Stimulated activated CD8-positive, alpha-beta memory T cell treated with anti-CD3 and anti-CD28 coated beads, Interleukin-4, amount 100 ng/mL, for 48 hours (primary cell): Measurements from ENCODE around the gene RPTOR.

Experiments used
- DNase-seq: peaks from one replicate; pipeline ENCODE4 v3.0.0-alpha.2; 2020

Gene RPTOR

DNA sequence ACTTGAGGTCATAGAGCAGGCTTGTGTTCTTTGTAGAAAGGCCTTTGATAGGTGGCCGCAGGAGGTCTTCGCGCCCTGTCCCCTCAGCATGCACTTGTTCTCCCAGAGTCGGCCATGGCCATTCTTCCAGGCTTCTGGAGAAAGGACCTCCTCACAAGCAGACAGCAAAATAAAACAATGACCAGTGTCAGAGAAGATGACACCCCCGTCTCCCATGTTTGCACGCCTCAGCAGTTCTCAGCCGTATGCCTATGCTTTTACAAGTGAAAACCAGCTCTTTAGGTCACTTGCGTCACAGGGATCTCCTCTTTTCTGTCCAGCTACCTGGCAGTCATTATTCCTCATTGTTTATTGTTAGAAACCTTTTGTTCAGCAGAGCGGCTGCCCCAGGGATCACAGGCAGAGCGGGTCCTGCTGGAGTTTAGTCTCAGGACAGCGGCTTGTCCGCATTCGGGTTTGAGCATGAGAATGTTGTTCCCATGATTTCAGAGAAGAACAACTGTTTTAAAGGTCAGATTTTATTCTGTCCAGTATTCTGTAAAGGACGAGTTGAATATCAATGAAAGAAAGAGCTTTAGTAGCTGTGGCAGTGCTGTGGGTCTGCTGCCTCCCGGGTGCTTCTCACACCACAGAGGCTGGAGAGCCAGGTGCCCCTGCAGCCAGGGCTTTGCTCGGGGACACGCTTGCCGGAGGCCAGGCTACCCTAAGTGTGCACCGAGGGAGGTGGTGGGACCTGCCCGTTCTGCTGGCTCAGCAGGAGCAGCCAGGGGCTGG, 123.9 kb downstream of the RPTOR start:
- DNase-seq, result no peak

DNA sequence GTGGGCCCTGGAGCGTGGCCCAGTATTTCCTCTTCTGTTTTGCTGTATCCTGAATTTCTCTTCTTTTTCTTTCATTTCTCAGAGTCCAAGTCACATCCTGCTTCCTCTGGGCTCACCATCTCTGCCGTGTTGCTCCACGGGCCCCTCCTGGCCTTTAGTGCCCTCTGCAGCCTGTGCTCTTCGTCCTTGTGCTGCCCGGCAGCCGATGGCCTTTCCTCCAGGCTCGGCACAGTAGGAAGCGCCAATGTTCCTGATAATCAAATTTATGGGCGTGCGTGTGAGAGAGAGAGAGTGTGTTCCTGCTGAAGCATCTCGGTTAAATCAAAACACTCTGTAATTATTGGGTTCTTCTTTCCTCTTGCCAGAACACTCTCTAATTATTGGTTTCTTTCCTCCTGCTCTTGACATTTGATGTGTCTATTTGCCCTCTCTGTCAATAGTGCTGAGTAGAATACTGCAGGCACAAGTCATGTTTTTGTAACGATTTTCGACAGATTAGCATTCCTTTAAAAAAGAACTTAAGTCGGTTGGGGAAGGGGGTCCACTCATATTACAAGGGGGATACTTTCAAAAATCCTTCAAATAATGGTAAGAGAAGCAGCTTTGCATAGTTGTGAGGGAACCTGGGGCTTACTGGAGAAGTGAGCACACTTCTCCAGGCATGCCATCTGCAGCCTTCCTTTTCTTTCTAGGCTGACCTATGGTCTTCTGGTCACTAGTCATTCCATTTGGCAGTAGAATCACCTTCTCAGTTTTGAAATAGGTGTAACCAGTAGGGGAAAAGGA, 126.6 kb downstream of the RPTOR start:
- no peak for DNase-seq

DNA sequence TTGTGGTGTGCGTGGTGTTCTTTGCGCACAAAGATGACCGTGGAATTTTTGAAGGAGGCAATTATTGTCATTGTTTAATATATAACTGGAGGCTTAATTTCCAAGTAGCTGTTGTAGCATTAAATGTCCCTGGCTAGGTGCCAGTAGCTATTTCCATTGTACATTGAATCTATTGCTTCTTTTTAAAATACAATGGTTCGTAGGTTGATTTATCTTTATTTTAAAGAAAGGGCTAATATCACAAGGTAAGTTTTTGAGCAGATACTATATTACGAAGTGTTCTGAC, 127.1 kb downstream of the RPTOR start:
- no peak for DNase-seq

DNA sequence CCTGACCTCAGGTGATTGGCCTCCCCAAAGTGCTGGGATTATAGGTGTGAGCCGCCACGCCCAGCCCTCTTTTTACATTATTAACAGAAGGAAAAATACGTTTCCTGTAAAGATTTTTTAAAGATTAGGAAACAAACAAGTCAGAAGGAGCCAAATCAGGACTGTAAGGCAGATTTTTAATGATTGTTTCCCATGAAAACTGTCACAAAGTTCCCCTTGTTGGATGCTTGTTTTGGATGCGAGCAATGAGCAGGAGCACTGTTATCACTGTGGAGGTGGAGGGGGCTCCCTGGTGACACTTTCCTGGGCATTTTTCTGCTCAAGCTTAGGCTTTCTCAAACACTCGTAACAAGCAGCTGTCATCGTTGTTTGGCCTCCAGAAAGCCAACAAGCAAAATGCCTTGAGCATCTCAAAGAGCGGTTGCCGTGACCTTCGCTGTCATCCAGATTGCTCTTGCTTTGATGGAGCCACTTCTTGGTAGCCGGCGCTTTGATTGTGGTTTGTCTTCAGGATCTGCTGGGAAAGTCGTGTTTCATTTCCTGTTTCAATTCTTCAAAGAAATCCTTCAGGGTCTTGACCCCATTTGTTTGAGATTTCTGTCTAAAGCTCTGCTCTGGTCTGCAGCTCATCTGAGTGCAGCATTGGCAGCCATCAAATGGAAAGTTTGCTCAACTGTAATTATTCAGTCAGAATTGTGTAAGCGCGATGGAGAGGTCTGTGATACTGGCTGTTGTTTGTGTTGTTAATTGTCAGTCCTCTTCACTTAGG, 128.7 kb downstream of the RPTOR start:
- DNase-seq, result no peak

DNA sequence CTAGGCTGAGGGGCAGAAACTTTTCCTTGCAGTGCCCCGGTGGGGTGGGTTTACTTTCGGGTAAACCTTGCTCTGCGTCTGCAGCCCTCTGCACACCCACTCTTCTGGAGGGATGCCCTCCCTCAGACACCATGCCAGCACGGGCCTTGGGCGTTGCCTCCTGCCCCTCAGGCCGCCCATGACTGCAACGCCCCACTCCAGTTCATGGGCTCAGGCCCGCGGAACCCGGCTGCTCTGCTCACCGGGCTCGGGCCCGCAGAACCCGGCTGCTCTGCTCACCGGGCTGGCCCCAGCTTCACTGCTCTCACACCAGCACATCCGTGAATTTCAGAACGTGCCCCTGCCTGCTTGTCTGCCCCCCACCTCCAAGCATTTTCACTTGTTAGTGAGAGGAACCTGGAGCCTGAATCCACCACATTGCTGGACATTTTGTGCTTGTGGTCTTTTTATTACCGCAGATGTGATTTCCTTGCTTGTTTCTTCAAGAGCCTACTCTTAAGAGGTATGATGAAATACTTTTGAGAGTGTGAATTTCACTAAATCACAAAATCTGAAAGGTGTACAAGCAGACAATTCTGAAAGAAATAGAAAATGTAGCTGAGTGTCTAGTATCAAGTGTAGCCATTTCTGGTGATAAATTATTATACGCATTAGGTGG, 130.9 kb downstream of the RPTOR start:
- no peak for DNase-seq

DNA sequence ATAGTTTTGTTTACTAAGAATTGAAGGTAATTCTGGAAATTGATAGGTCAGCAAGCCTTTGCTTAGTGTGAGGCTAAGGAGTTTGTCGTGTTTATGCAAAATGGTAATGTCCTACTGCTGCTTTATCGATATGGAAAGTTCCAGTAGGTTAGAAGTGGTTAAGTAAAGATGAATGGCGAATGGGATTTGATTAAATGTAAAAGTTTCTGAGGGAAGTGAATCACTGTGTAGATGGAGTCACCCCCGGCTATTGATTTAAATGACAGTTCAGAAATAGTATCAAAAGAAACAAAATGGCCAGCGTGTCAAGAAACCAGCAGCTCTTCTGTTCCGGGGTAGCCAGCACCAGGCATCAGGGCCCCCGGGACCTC, 131.4 kb downstream of the RPTOR start:
- no peak for DNase-seq

DNA sequence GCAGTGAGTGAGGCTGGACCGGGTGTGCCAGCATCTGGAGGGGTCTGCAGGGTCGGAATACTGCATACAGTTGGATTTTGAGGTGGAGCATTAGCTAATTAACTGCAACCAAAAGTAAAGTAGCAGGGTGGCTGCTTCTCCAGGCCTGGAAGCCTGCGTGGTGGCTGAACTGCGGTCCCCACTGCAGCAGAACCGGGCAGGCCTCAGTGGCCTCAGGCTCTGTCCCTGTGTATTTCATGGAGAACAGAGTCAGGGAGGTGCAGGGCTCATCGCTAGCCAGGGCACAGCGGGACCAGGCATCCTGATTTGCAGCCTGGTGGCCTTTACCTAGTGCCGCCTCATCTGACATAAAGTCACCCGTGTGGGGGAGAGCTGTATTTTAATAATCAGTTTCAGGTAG, 131.9 kb downstream of the RPTOR start:
- DNase-seq, result no peak

DNA sequence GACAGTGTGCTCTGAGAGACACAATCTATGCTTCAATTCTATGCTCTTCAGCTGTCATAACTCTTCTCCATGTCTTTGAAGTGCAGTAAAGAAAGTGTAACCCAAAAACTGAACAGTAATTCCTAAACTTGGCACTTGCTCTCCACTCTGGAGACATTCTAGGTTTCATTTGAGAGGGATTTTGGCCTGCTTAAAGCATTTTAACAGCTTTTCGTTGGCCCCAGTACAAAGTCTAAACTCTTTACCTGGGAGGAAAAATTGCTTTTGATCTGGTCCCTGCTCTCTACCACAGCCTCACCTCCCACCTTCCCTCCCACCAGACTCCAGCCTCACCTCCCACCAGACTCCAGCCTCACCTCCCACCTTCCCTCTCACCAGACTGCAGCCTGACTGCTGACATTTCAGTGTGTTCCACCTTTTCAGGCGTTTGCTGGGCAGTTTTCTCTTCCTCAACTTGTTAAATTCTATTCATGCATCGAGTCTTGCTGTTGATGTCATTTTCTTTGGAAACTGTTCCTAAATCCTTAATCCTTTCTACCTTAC, 132.6 kb downstream of the RPTOR start:
- no peak for DNase-seq

DNA sequence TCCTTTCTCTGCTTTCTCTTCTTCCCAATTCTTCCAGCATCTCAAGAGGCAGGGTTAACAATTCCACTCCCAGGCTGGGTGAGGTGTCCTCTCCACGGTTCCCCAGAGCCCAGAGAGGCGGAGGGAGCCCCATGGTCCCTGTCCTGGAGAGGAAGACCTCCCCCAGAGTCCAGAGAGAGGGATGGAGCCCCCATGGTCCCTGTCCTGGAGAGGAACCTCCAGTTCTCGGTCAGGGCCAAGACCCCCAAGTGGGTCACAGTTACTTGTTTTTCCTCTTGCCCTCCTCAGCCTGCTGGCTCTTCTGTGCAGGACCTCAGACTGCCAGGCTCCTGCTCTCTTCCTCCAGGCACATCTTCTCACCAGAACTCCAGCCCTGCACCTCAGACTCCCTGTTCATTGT, 135.2 kb downstream of the RPTOR start:
- no peak for DNase-seq

DNA sequence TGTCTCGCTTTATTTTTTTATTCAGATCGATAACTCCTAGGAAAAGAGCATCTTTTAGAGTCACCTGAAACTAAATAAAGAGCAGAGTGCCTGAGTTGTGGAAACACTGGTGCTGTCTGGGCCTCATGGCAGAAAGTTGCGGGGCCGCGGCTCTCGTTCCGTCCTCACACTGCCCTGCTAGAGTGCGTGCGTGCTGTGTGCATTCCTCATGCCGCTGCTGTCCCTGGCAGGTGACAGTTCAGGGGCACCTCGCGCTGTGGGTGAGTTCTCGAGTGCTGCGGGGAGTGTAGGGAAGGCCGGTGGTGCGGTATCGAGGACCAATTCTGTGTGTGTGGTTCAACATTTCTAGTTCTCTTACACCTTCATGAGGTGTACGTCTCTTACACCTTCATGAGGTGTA, 136.6 kb downstream of the RPTOR start:
- DNase-seq, result no peak

DNA sequence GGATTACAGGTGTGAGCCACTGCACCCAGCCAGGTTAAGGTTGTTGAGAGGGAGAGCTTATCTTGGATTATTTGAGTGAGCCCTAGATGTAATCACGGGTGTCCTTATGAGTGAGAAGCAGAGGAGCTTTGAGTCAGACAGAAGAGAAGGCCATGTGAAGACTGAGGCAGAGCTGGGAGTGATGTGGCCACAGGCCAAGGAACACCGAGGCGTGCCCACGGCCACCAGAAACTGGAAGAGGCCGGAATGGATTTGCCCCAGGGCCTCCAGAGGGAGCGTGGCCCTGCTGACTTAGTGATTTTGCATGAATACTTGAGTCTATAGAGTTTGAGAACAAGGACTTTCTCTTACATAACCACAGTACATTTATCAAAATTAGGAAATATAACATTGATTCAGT, 137.7 kb downstream of the RPTOR start:
- DNase-seq, result no peak

DNA sequence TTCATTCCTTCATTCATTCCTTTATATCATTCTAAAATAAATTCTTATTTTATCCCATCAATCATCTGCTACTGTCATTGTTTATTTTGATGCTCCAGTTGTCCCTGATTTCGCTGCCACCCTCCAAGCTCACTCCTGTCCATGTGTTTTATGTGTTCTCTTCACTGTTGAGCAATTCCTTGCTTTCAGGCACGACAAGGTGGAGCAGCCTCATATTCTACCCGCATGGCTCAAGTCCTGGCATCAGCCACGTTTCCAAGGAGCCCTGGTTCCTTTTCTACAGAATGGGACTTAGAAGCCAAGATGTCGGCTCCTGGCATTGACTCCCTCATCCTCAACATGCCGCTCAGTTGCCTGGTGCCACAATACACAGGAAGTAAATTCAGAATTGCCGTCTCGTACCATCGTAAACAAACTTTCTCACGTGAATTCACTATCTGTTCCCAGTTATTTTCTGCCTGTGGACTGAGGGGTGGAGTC, 139.0 kb downstream of the RPTOR start:
- DNase-seq, result no peak

DNA sequence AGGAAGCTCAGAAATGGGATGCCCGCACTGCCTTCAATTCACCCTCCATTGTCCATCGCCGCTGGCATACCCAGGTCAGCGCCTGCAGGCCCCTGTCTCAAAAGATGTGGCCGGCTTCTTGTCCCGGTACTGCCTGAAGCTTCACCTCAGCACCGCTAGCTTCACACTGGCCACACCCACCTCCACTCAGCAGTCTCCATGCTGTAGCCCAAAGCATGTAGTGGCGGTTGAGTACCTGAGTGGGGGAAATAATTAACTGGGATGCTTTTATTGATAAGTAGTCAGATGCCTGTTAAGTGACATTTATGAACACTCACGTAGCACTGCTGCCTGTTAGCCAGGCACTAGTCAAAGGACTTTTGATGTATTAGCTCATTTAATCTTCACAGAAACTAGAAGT, 143.2 kb downstream of the RPTOR start:
- no peak for DNase-seq

DNA sequence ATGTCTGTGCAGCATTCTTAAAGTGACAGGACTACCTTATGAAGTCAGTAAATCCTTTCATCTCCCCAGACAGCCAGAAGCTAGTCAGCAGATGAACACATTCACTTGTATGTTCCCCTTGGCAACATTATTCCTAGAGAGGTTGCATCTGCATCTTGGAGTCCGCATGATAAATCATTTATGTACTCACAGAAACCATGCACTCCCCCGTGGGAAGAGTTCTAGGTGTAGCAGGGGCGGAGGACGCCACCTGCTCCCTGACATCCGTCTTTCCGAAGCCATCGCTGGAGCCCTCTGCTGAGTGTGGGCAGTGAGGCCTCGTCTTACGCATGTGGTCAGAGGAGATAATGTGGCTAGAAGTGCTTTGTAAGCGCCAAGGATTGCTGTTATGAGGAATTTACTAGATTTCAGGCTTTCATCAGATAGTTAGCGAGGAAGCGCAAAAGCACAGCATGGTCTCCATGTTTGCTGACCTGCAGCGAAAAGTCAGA, 144.5 kb downstream of the RPTOR start:
- DNase-seq, result no peak

DNA sequence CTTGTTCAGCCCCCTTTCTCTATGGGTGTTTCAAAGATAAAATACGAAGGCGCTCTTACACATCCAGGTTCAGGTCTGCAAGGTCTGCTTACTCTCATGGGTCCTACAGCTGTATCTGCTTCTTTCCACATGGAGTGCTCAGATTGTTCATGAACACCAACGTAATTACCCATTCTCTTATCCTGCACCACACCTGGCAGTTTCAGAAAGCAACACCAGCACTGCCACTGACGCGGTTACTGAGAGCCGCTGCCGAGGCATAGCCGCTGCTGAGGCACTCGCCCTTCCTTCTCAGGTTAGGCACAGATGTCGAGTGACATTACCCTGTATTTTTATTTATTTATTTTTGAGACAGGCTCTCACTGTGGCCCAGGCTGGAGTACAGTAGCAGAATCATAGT, 147.1 kb downstream of the RPTOR start:
- DNase-seq, result no peak

DNA sequence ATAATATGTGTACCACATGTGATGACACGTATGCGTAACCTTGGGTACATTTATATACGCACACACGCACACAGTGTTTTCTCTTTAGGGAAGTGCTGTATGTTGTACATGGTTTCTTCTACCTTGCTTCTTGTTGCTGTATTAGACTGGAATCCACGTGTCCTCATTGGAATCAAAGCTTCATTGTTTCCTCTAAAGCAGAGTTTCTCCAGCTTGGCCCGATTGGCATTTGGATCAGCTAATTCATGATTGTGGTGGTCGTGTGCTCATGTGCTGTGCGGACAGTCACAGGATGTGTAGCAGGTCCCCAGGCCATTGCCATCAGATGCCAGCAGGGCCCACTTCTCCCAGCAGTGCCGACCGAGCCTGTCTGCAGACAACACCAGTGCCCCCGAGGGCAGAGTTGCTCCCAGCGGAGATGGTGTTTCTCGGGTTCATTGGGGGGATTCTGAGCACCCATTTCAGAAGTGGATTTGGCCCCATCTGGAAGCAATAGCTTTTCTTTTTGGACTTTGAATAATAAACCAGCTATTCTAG, 148.4 kb downstream of the RPTOR start:
- DNase-seq, result no peak

DNA sequence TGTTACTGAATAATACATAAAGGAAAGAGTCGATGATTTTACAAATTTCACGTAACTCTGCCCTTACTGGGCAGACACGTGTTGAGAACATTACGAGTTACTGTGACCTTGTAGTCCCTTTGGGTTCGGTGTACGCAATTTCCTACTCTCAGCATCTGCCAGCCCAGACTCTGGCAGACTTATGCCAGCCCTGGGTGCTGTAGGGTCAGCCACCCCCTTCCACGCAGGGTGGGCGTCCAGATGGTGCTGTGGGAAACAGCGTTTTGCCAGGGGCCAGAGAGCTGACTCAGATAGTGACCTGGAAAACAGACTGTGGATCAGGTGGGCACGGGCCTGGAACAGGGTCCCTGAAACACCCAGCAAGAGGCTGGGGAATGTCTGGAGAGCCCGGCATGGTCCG, 148.9 kb downstream of the RPTOR start:
- no peak for DNase-seq

DNA sequence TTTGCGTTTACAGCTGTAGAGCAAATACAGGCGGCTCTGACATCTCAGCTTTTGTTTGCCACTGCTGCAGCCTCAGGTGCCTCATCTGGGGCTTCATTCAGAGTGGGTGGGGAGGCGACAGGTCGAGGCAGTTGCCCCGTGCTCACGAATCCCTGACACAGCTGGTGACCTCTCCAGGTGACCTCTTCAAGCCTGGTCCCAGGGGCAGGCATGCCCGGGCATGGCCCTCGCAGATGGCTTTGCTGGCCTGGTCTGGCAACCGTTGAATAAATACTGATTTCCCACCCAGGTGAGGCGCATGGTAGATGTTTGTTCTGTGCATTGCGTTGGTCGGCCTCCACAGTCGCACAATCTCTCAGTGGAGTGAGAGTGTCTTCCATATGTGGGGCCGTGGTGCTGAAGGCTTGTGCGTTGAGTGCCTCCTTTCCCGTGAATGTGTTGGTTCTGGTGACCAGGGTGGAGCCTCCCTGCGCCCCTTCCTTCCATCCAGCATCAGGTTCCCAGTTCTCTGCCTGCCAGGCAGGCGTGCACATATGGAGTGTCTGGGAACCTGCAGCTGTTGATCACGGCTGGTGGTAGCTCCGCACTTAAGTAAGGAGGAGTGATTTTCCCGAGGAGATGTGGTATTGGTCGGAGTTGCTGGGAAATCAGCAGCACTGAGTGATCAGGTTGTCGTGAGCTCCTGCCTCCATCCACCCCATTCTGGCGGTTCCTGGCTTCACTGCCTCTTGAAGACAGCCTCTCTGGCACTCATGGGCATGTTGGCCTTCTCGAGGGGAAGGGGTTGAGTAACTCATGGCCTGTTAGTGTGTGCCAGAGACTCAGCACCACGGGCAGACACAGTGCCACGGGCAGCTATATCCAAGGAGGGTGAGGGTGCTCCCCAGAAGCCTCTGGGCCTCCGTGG, 149.7 kb downstream of the RPTOR start:
- DNase-seq, result no peak

DNA sequence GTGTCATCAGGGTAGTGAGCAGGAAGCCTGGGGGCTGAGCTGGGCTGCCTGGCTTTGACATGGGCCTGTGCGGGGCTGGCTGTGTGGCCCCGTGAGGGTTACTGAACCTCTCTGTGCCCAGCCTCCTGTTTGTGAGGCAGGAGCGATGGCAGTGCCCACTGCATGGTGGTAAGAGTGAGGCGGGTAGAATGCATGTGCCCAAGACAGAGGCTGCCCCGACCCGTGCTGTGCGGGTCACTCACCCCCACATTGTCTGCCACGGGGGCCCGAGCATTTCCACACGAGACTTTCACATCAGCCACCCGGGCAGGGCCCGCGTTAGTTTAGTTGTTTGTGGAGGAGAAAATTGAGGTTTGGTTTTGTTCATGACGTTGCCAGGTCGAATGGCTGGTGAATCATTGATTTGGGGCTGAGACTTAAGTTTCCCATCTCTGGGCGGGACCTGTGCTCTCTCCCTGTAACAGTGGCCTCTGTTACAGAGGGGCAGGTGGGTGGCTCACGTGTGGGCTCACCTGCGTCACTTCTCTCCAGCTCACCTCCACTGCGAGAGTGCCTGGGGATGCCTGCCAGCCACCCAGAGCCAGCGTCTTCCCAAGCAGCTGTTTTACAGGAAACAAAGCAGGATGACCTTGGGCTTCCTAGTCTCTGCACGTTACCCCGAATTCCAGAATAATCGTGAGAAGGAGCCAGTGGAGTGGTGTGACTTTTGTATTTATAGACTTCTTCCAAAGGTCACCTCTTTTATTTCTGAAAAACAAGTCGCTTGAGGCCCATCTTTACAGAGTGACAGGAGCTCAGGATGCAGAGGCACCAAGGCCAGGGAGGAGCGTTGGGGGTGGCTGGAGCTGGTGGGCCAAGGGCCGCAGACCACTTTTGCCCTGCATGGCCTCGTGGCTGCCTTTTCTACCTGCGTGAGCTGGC, 150.6 kb downstream of the RPTOR start:
- DNase-seq, result peak; percentile 50

DNA sequence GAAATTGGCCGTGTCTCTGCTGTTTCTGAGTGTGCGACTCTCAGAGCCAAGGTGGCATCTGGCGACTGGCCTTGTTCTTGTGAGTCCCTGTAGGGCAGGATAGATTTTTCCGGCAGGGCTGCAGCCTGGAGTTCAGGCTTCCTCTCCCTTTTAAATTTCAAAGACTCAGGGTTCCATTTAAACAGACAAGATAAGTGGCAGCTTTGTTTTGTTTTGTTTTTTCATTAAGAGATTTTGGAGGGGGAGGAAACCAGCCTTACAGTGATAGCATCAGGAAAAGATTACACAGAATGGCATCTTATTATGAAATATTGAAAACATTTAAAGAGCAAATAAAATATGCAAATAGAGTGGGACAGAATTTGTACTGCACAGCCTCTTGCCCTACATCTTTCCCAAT, 151.3 kb downstream of the RPTOR start:
- DNase-seq, result no peak
